ENCODE data around the gene WDR88. TPM values are rescaled to one million over a fixed set of nuclear protein-coding genes. Genes with fewer than 3 reads are reported as not detected.
"Not testable (repeated sequence)": the region's sequence is repeated elsewhere in the genome, so short reads cannot be mapped to it uniquely, and the experiment has no call there.

The WDR88 gene
- total RNA-seq, 1 experiment from 2014 or later, result 0.20 TPM

GRCh38 chr19:33152176-33152575 lies 20.3 kb downstream of the WDR88 start:
- ChIA-PET POLR2A (no interaction called here), CTCF (no interaction called here)
- Mint-ChIP-seq H3K27ac (ENCODE audit: unreplicated experiment) (no peak overlapping the region), H3K36me3 (ENCODE audit: insufficient read depth, unreplicated experiment) (no peaks in the 10 kb centered on the region), H3K4me1 (ENCODE audit: low read depth, unreplicated experiment) (peaks cover 19% of the 10 kb centered on the region), H3K27me3 (ENCODE audit: insufficient read depth, unreplicated experiment) (no peaks in the 10 kb centered on the region), H3K4me3 (ENCODE audit: unreplicated experiment) (no peak overlapping the region), H3K9me3 (ENCODE audit: unreplicated experiment) (no peaks in the 10 kb centered on the region)
- H3K4me1 ChIP-seq, result peaks cover 9% of the 10 kb centered on the region; the same call in 1 of the 2 replicates
- no peaks in the 10 kb centered on the region for H3K9me3 ChIP-seq
- intact Hi-C loops (cut with micrococcal nuclease; ENCODE audit: unreplicated experiment), result no loop called here
- no peak for DNase-seq
- no peak overlapping the region for H3K4me3 ChIP-seq (ENCODE audit: low read depth, low read length)
- no TSS peak for BruUV-seq (replicated peaks)
- H3K27me3 ChIP-seq (replicated peaks; ENCODE audit: control insufficient read depth, insufficient read depth, low read length), result no peaks in the 10 kb centered on the region
- no peaks in the 10 kb centered on the region for H3K36me3 ChIP-seq (ENCODE audit: control insufficient read depth, insufficient read depth, low read length)
- TF ChIP-seq CTCF (IDR thresholded peaks at IDR 0.05; ENCODE audit: insufficient read depth in 1 of 2, low read depth in 1 of 2, low read length in 1 of 2, severe bottlenecking in 1 of 2, unreplicated experiment in 1 of 2), result no peak

- intact Hi-C loops (cut with micrococcal nuclease; ENCODE audit: unreplicated experiment); H3K4me3 Mint-ChIP-seq (ENCODE audit: unreplicated experiment); H3K27ac Mint-ChIP-seq (ENCODE audit: unreplicated experiment); BruUV-seq (replicated peaks); POLR2A ChIA-PET; H3K36me3 Mint-ChIP-seq (ENCODE audit: insufficient read depth, unreplicated experiment); H3K4me1 ChIP-seq; H3K36me3 ChIP-seq (ENCODE audit: control insufficient read depth, insufficient read depth, low read length); DNase-seq; H3K27me3 ChIP-seq (replicated peaks; ENCODE audit: control insufficient read depth, insufficient read depth, low read length); H3K4me3 ChIP-seq (ENCODE audit: low read depth, low read length); H3K9me3 Mint-ChIP-seq (ENCODE audit: unreplicated experiment); H3K27me3 Mint-ChIP-seq (ENCODE audit: insufficient read depth, unreplicated experiment); H3K9me3 ChIP-seq: not testable (repeated sequence)
- peaks cover 17% of the 10 kb centered on the region for H3K4me1 Mint-ChIP-seq (ENCODE audit: low read depth, unreplicated experiment)
- CTCF ChIA-PET, result interaction anchor here (0.7 to 1.2 kb wide), 2 partner anchors 42 to 263 kb away, joined by 3 to 4 read pairs; partner anchors contain the start of gene LRP3
These were observed 20.7 kb downstream of the WDR88 start for GRCh38 chr19:33152625-33153024.

GRCh38 chr19:33154313-33154712 lies 22.4 kb downstream of the WDR88 start:
- DNase-seq; H3K4me1 Mint-ChIP-seq (ENCODE audit: low read depth, unreplicated experiment); H3K9me3 ChIP-seq; CTCF ChIA-PET; H3K4me3 Mint-ChIP-seq (ENCODE audit: unreplicated experiment); POLR2A ChIA-PET; intact Hi-C loops (cut with micrococcal nuclease; ENCODE audit: unreplicated experiment); H3K9me3 Mint-ChIP-seq (ENCODE audit: unreplicated experiment); H3K27me3 Mint-ChIP-seq (ENCODE audit: insufficient read depth, unreplicated experiment); BruUV-seq (replicated peaks); H3K4me1 ChIP-seq; H3K27ac Mint-ChIP-seq (ENCODE audit: unreplicated experiment); H3K4me3 ChIP-seq (ENCODE audit: low read depth, low read length); H3K36me3 ChIP-seq (ENCODE audit: control insufficient read depth, insufficient read depth, low read length); H3K27me3 ChIP-seq (replicated peaks; ENCODE audit: control insufficient read depth, insufficient read depth, low read length); H3K36me3 Mint-ChIP-seq (ENCODE audit: insufficient read depth, unreplicated experiment): not testable (repeated sequence)

- Mint-ChIP-seq H3K27ac (ENCODE audit: unreplicated experiment) (no peak overlapping the region), H3K27me3 (ENCODE audit: insufficient read depth, unreplicated experiment) (no peaks in the 10 kb centered on the region), H3K4me1 (ENCODE audit: low read depth, unreplicated experiment) (no peaks in the 10 kb centered on the region), H3K4me3 (ENCODE audit: unreplicated experiment) (no peak overlapping the region), H3K9me3 (ENCODE audit: unreplicated experiment) (no peaks in the 10 kb centered on the region), H3K36me3 (ENCODE audit: insufficient read depth, unreplicated experiment) (no peaks in the 10 kb centered on the region)
- intact Hi-C loops (cut with micrococcal nuclease; ENCODE audit: unreplicated experiment), result no loop called here
- DNase-seq, result no peak
- no TSS peak for BruUV-seq (replicated peaks)
- no peak overlapping the region for H3K4me3 ChIP-seq (ENCODE audit: low read depth, low read length)
- no peaks in the 10 kb centered on the region for H3K36me3 ChIP-seq (ENCODE audit: control insufficient read depth, insufficient read depth, low read length)
- no peaks in the 10 kb centered on the region for H3K9me3 ChIP-seq
- no peaks in the 10 kb centered on the region for H3K27me3 ChIP-seq (replicated peaks; ENCODE audit: control insufficient read depth, insufficient read depth, low read length)
- no peak for TF ChIP-seq CTCF (IDR thresholded peaks at IDR 0.05; ENCODE audit: insufficient read depth in 1 of 2, low read depth in 1 of 2, low read length in 1 of 2, severe bottlenecking in 1 of 2, unreplicated experiment in 1 of 2)
- CTCF ChIA-PET, result no interaction called here
- POLR2A ChIA-PET, result no interaction called here
- H3K4me1 ChIP-seq, result no peaks in the 10 kb centered on the region
These were observed 24.4 kb downstream of the WDR88 start for GRCh38 chr19:33156334-33156733.

Measured in Caco-2 (cell line).